ENCODE measurements around the gene ALKAL2. TPM values are rescaled to one million over a fixed set of nuclear protein-coding genes. Genes with fewer than 3 reads are reported as not detected.
A peak's percentile ranks its signal among the peaks of the same experiment; 100 is the strongest.

Gene ALKAL2
- total RNA-seq, 2 donors from 2014 or later = 0.44 to 0.53 TPM

DNA sequence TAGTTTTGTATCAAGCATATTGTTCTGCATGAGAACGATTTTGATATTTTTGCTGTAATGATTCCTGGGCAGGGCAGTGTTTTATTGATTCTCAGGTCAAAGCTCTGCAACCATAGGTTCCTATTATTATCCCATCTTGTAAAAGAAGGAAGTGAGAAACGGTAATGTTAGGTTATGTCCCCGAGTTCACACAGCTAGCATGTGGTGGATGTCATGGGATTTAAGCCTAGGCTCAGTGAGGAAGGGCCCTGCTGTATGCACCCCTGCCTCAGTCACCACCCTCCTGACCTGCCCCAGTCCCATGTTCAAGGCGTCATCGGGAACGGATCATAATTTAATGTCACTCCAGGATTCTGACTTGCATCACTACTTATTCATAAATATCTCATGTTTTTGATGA, 12.4 kb downstream of the ALKAL2 start:
- no peak overlapping the region for H3K27ac ChIP-seq (ENCODE audit: low read depth, low read length)
- Mint-ChIP-seq H3K9me3 (no peaks in the 10 kb centered on the region), H3K4me3 (no peak overlapping the region), H3K27ac (no peak overlapping the region), H3K36me3 (ENCODE audit: low read depth) (peaks cover 48% of the 10 kb centered on the region), H3K4me1 (no peaks in the 10 kb centered on the region), H3K27me3 (ENCODE audit: insufficient read depth) (no peaks in the 10 kb centered on the region)
- no peaks in the 10 kb centered on the region for H3K9me3 ChIP-seq (ENCODE audit: control insufficient read depth, low read length)
- H3K9ac ChIP-seq (ENCODE audit: extremely low read depth, low read length, poor library complexity, severe bottlenecking) = no peak overlapping the region
- peaks cover 83% of the 10 kb centered on the region for H3K36me3 ChIP-seq (ENCODE audit: control insufficient read depth, insufficient read depth, low read length)
- no peak overlapping the region for H3K4me3 ChIP-seq (ENCODE audit: low read length)
- 91 to 100% methylated on average over 1 to 6 of the region's 6 CpGs for WGBS, 2 experiments (ENCODE audit: insufficient coverage in 1 of 2, insufficient read length in 1 of 2)
- no peak for DNase-seq
- TF ChIP-seq, protein P1, sequence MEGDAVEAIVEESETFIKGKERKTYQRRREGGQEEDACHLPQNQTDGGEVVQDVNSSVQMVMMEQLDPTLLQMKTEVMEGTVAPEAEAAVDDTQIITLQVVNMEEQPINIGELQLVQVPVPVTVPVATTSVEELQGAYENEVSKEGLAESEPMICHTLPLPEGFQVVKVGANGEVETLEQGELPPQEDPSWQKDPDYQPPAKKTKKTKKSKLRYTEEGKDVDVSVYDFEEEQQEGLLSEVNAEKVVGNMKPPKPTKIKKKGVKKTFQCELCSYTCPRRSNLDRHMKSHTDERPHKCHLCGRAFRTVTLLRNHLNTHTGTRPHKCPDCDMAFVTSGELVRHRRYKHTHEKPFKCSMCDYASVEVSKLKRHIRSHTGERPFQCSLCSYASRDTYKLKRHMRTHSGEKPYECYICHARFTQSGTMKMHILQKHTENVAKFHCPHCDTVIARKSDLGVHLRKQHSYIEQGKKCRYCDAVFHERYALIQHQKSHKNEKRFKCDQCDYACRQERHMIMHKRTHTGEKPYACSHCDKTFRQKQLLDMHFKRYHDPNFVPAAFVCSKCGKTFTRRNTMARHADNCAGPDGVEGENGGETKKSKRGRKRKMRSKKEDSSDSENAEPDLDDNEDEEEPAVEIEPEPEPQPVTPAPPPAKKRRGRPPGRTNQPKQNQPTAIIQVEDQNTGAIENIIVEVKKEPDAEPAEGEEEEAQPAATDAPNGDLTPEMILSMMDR (conservative IDR thresholded peaks at IDR 0.05) = no peak
- no peaks in the 10 kb centered on the region for H3K4me1 ChIP-seq (ENCODE audit: control insufficient read depth, insufficient read depth, low read length)
- no peaks in the 10 kb centered on the region for H3K27me3 ChIP-seq (ENCODE audit: control insufficient read depth, insufficient read depth, low read length, poor library complexity, severe bottlenecking)

DNA sequence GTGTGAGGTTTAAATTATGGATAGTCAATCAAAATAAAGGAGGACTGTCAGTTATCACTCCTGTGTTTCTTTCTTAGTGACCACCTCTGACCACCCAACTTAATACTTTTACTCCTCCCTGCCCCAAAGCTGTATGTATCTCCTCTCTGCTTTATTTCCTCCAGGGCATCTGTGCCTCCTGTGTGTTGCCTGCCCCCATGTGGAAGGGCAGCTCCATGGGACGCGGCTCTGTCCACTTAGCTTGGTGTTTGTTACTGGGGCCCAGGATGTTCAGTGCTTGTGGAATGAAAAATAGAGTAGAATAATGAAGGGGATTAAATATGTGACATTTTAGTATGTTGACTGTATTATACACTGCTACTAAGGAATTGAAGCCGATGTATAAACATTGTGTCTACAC, 13.4 kb downstream of the ALKAL2 start:
- TF ChIP-seq, protein P1 (conservative IDR thresholded peaks at IDR 0.05) = peak; percentile 53
- Histone ChIP-seq H3K27ac (ENCODE audit: low read depth, low read length) (no peak overlapping the region), H3K36me3 (ENCODE audit: control insufficient read depth, insufficient read depth, low read length) (peaks cover 73% of the 10 kb centered on the region), H3K4me1 (ENCODE audit: control insufficient read depth, insufficient read depth, low read length) (no peaks in the 10 kb centered on the region), H3K4me3 (ENCODE audit: low read length) (no peak overlapping the region), H3K9me3 (ENCODE audit: control insufficient read depth, low read length) (no peaks in the 10 kb centered on the region), H3K9ac (ENCODE audit: extremely low read depth, low read length, poor library complexity, severe bottlenecking) (no peak overlapping the region), H3K27me3 (ENCODE audit: control insufficient read depth, insufficient read depth, low read length, poor library complexity, severe bottlenecking) (no peaks in the 10 kb centered on the region)
- Mint-ChIP-seq H3K27ac (peak overlapping the region; percentile 28), H3K4me1 (no peaks in the 10 kb centered on the region), H3K9me3 (no peaks in the 10 kb centered on the region), H3K4me3 (no peak overlapping the region), H3K36me3 (ENCODE audit: low read depth) (peaks cover 46% of the 10 kb centered on the region), H3K27me3 (ENCODE audit: insufficient read depth) (no peaks in the 10 kb centered on the region)
- DNase-seq = no peak
- WGBS, 2 experiments (ENCODE audit: insufficient coverage in 1 of 2, insufficient read length in 1 of 2) = 98% methylated on average over 2 of the region's 3 CpGs; no CpG with 5 or more reads in 1 of the 2 experiments

DNA sequence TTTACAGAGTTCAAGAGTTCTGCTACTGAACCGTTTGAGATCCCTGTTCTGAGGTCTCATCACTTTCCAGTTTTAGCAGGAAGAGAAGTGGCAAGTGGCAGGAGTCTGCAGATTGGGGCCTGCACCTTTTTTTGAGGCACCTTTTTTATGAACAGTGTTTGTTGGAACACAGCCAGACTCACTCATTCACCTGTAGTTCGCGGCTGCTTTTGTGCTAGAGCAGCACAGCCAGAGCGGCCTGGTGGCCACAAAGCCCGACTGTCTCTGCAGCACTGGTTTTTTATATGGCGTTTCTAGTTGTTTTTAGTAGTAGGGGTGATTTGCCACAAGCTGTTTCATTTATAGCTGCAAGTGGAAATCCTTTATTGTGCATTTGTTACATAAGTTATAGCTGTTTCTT, 14.6 kb downstream of the ALKAL2 start:
- H3K9me3 Mint-ChIP-seq = no peaks in the 10 kb centered on the region

More for the DNA sequence above, 14.6 kb downstream of the ALKAL2 start:
- peaks cover 36% of the 10 kb centered on the region for H3K36me3 Mint-ChIP-seq (ENCODE audit: low read depth)
- Histone ChIP-seq H3K9me3 (ENCODE audit: control insufficient read depth, low read length) (no peaks in the 10 kb centered on the region), H3K36me3 (ENCODE audit: control insufficient read depth, insufficient read depth, low read length) (peaks cover 62% of the 10 kb centered on the region), H3K4me1 (ENCODE audit: control insufficient read depth, insufficient read depth, low read length) (no peaks in the 10 kb centered on the region), H3K27ac (ENCODE audit: low read depth, low read length) (no peak overlapping the region), H3K9ac (ENCODE audit: extremely low read depth, low read length, poor library complexity, severe bottlenecking) (no peak overlapping the region), H3K4me3 (ENCODE audit: low read length) (no peak overlapping the region), H3K27me3 (ENCODE audit: control insufficient read depth, insufficient read depth, low read length, poor library complexity, severe bottlenecking) (no peaks in the 10 kb centered on the region)
- H3K4me1 Mint-ChIP-seq = no peaks in the 10 kb centered on the region
- TF ChIP-seq, protein P1 (conservative IDR thresholded peaks at IDR 0.05) = no peak
- no peaks in the 10 kb centered on the region for H3K27me3 Mint-ChIP-seq (ENCODE audit: insufficient read depth)
- no peak overlapping the region for H3K27ac Mint-ChIP-seq
- no peak for DNase-seq
- WGBS, 2 experiments (ENCODE audit: insufficient coverage in 1 of 2, insufficient read length in 1 of 2) = 97 to 100% methylated on average over 1 to 5 of the region's 6 CpGs
- H3K4me3 Mint-ChIP-seq = no peak overlapping the region

Measured in endodermal cell (in vitro differentiated cells).